Activated CD8-positive, alpha-beta memory T cell treated with anti-CD3 and anti-CD28 coated beads, Interleukin-2, amount 50 U/mL, for 4 hours (primary cell): ENCODE data around the gene CTU2.

Experiments used
- DNase-seq: peaks from one replicate; pipeline ENCODE4 v3.0.0-alpha.2; 2020

Gene CTU2

DNA sequence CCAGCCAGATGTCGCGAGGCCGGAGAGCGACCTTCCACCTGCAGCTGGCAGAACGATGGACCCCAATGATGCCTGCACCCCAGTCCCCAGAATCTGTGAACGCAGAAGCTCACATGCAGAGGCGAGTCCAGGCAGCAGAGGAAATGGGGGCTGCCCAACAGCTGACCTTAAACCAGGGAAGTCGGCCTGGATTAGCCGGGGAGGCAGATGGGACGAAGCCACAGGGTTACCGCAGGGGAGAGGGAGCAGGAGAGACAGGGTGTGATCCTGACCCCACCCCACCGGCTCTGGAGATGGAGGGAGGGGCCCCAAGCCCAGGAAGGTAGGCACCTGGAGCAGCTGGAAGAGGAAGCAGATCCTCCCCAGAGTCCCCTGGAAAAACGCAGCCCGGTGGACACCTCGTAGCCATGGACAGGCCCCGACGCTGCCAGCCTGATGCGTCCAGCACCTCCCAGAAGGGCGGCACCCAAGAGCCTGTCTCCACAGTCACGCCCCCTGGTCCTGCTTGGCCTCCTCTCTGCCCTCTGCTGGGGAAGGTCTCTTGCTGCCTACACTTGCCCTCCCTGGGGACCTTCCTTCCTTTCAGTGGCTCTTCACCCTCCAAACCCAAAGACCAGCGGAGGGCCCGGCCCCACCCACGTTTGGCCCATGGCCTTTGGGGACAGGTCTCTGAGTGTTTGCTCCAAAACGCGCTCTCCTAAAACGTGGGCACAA, 41.4 kb downstream of the CTU2 start:
- no peak for DNase-seq

DNA sequence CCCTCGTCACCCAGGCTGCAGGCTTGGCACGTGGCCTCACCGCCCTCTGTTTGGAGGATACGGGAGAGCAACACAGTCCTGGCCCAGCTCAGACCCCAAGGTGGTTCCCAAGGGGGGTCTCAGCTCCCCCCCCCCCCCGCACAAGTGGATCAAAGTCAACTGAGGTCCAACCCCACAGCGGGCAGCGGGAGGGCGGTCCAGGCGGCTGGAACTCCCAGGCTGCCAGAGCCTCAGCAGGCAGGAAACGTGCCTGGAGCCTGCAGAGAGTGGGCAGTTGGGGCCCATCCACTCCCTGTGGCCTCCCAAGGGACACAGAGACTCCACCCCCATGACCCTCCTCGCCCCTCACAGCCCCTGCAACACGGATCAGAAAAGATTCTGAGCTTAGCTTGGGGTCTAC, 42.1 kb downstream of the CTU2 start:
- no peak for DNase-seq

DNA sequence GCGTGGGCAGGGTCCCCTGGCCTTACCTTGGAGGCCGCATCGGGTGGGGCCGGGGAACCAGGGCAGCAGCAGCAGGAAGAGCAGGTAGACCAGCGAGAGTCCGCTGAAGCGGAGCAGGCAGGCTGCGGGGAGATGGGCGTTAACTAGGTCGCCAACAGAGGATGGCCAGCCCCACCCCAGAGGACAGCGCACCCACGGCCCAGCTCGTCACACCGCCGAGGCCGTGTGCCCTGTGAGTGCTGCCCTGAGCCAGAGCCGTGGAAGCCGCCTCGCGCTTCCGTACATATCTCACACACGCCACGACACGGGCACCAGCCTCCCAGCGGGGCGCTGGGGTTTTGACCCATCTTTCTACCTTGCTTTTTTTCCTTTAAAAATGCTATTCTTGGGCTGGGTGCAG, 43.1 kb downstream of the CTU2 start:
- DNase-seq: no peak

DNA sequence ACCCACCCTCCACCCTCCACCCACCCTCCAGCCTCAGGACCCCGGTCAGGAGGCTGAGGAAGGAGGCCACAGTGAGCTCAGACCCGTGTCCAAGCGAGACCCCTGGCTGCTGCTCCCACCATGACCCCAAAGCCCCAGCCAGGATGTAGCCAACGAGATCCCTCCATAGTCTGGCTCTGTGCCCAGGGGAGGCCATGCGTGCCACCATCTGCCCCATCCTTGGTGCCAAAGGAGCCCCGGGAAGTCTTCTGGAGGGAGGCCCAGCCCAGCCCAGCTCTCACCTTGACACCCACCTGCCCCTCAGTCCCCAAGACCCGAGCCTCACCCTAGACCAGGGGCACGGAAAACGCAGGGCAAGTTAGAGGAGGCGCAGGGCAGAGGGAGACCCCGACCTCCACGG, 44.6 kb downstream of the CTU2 start:
- DNase-seq: no peak

DNA sequence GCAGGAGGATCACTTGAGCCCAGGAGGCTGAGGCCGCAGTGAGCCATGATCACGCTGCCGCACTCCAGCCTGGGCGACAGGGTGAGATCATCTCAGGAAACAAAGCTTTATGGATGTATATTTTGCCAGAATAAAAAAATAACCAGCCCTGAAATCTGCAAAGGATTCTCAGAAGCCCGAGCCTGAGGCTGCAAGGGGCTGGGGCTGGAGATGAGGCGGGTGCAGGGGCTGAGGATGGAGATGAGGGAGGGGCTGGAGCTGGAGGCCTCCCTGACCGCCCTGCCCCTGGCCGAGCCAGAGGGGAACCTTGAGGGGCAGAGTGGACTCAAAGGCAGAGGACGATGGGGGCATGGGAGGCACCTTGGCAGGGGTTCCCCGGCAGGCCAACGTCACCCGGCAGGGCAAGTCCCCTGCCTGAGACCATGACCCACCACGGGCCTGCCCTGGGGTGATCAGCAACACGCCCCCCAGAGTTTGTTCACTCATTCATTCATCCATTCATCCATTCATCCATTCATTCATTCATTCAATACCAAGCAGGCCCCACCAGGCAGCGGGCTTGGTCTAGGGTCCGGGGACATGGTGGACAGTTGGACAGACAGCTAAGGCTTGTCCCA, 46.2 kb downstream of the CTU2 start:
- no peak for DNase-seq

DNA sequence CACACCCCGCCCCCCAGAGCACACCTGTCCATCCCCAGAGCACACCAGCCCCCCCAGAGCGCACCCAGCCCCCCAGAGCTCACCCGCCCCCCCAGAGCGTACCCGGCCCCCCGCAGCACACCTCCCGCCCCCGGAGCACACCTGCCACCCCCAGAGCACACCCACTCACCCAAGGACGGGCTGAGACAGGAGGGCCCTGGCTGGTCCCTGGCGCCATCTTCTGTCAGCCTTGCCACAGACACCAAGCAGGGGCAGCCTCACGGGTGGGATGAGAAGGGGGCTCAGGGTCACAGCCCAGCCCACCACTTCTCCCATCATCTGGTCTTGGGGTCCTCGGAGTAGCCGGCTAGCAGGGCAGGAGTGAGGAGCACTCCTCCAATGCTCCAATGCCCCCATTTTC, 46.9 kb downstream of the CTU2 start:
- no peak for DNase-seq

DNA sequence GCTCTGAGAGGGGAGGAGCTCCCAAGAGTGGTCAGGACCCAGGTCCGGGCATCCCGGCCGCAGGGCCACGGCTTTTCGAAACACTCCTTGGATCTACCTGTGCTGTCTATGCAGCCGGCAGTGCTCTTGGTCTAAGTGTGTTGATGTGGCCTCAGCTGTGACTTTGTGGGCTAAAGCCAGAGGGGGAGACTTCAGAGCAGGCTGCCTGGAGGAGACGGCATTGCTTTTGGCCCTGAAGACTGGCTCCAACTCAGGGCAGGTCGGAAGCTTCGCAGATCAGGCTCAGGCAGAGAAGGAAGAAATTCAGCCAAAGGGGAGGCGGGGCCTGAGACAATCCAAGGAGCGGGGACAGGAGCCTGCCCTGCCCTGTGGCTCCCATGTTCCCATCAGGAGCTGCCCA, 47.3 kb downstream of the CTU2 start:
- no peak for DNase-seq

DNA sequence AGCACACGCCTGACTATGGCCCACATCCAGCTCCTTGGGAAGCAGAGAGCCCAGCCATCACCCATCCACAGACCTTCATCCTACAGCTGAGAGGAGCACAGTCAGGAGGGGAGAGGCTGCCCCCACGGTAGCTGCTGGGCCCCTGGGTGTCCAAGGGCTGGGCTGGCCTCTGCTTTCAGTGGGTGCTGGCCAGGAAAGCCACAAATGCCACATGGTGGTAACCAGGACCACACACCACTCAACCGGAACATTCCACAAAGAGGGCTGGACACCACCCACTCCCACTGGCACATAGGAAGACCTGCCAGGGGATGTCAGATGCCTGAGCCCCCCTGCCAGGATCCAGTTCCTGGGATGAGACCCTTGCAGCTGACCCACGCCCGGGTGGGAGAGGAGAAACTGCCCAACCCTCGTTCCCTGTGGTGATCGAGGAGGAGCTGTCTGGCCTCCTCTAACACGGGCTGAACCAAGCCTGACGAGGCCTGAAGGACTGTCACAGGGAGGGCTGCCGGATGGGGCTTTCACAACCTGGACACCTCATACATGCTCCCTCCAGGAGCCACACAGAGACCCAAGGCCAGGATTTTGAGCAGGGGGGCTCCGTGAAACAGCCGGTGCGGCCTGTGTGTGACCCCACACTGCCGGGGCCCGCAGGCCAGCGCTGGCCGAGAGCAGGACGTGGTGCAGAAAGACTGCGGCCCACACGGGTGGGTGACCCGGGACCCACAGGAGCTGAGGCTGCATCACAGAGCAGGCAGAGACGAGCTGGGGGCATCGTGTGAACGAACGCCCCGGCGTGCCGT, 48.0 kb downstream of the CTU2 start:
- no peak for DNase-seq

DNA sequence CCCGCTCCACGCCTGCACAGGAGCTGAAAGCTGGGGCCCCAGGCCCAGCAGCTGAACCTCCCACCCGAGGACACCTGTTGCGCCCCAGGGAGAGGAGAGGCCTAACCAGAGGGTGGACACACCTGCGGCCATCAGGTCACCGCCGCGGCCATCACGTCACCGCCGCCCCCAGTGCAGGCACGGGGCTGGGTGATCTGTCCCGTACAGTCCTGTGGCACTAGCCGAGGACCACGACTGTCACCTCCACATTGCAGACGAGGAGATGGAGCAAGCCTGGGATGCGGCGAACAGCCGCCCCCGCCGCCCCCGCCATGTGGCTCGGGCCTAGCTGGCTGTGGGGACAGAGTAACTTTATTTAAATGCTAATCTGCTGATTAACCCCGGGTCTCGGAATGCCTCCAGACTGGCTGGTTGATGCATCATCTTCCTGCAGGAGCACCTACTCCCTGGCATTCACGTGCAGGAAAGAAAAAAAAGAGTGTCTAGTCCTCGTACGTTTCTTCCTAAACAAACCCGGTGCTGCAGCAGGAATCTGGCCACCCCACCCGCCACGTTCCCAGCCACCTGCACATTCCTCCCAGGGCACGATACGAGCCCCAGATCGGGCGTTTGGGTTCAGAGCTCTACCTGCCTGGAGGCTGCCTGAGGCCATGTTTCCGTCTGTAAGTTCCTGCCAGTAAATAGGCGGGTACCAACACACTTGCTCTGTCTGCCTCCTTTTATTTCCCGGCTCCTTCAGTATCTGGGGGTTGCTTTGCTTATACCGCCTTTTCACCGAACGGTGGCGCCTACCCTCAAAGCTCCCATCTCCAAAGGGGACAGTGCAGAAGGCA, 48.8 kb downstream of the CTU2 start:
- no peak for DNase-seq

DNA sequence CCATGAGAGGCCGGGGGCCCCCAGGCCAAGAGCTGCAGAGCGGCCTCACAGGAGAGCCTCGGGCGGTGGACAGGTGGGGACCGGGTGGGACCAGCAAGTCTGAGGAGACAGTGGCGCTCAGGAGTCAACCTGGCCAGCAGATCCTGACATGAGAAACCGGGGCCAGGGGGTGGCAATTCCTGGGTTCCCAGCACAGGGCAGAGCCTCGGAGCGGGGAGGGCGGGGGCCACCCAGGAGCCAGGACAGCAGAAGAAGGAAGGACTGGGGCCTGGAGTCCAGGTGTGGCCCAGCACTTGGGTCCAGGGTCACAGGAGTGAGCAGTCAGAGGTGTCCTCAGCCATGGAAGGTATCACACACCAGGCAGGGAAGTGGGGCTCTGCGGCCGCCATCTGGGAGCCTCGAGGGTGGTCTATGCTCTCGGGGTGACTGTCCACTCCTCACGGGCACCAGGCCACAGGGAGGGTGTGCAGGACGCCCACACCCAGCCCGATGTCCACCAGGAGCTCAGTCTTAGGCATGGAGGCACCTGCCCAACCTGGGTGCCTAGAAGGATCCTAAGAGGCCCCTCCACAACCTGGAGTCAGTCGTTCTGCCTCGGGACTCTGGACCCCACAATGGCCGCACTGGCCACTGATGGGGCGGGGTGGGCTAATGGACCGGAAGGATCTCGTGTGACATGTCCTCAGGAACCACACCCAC, 49.6 kb downstream of the CTU2 start:
- DNase-seq: no peak

DNA sequence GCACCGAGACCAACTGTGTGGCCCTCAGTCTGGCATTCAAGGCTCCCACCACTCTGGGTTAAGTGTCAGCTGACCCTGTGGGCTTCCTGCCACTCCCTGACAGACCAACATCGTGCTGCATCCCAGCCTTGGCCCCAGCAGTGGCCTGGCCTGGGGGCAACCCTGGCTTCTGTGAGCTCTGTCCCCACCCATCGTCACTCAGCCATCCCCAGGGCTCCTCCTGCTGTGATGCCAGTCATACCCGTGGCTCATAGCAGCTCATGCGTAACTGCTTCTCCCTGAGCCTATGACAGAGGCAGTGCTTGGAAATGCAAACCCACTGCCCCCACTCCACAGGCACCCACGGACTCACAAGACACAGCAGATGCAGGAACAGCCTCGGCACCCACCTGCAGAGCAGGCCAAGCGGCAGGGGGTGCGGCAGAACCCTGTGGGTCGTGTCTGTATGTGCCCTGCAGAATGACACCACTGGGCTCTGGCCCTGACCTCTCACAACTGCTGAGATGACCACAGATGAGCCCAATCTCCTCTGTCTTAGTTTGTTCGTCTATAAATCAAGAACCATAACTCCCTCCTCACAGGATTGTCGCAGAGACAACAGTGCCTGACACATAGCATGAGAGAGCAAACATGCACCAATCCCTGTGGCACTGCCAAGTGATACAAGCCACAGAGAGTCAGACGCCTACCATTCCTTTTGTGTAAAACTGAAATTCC, 52.1 kb downstream of the CTU2 start:
- no peak for DNase-seq

DNA sequence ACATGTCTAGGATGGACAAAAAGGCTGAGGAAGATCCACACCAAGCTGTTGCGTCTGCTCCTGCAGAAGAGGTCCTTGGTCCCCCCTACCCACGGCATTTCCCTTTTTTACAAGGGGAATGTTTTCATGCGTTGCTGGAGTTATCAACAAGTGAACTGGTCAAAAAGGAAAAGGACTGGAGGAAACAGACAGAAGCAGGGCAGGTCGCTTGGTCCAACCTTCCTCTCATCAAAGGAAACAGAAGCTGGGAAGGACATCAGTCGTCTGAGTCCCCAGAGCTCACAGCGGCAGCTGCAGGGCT, 52.6 kb downstream of the CTU2 start:
- DNase-seq: no peak

DNA sequence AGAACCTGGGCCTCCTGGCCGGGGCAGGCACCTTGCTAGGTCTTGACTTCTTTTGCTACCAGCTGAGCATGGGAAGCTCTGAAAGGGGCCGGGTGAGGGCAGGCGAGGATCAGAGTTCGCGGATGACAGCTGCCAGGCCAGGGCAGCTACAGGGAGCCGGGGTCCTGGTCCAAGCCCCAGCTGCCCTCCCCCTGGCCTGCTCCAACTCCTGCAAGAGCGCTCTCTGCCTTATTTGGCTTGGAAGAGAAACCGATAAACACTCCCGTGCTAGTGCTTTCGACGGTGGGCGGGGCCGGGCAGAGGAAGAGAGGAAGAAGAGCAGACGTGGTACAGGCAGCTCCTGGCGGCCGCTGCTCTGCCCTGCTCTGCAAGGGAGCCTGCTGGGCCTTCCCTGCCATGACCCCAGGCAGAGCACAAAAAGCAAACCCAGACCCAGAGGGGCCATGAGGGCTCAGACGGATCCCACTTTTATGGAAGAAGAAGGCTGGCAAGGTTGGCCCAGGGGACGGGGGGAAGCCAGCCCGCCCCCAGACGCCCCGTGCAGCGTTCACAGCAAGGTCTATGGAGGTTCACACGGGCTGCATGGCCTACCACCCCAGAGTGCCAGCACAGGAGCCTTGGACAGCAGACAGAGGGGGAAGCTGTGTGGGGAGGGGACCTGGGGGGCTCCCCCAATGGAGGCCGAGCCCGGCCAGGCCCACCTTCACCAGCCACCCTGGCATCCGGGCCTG, 53.1 kb downstream of the CTU2 start:
- no peak for DNase-seq

DNA sequence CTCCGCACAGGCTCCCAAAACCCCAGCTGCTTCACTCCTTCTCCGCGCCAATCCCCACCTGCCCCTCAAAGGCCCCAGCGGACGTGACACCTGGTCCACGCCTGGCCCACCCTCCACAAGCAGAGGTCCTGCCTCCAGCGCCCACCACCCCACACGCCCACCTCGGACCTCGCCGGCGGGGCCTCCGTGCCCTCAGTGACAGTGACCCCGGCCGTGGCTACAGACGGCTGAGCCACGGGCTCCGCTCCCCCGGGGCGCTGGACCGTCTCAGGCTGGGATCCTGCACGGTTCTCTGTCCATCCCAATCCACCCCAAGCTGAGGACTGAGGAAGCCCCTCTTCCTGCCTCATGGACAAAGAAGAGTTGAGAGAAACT, 53.7 kb downstream of the CTU2 start:
- DNase-seq: no peak

DNA sequence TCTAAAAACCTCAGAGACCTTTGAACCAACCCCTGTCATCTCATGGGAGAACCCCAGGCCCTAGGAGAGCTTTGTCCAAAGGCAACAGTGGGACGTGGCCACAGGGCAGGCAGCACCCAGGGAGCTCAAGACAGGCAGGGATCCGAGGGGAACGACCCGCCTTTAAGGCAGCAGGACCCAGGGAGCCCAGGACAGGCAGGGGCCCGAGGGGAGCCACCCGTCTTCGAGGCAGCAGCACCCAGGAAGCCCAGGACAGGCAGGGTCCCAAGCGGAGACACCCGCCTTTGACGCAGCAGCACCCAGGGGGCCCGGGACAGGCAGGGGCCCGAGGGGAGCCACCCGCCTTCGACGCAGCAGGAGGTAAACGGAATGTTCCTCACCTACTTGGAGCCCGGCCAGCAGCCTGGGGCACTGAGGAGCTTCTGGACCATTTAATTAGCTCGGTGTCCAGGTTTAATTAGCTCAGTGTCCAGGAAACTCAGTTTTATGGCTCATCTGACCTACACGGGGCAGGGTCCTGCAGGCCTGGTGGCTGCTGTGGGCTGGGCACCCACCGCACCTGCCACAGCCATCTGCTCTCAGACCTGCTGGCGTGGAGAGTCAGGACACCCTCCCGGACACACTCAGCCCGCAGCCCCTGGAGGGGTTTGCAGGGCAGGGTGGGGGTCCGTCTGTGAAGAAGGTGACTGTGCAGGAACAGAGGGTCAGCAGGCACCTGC, 54.3 kb downstream of the CTU2 start:
- no peak for DNase-seq

DNA sequence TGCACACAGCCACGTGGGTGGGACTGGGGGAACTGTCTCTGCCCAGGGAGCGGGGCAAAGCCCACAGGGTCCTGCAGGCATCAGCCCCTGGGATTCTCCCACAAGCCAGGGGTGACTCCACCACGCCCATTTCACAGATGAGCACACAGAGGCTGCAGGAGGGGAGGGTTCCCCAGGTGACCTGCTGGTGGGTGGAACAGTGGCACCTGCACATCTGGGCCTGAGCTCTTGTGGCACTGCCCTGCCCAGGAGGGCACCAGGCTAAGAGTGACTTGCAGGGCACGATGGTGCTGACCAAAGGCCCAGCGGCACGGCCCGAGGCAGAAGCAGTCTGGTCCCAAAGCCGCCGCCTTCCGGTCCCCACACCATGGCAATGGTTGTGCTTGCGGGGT, 54.8 kb downstream of the CTU2 start:
- no peak for DNase-seq

DNA sequence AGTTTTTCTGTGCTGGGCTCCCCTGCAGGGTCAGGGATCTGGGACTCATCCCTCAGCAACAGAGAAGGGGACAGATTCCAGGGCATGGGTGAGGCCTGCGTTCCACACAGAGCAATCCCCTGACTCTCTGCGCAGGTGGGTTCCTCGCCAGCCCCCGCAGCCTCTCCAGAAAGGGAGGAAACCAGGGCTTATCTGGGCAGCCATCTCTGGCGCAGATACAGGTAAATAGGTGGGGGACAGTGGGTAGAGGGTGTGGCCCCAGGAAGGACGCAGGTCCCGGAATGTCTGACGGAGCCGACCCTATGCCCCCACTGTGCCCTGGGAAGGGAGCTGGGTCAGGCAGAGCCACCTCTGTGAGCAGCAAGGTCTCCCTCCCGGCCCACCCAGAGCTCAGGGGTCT, 55.5 kb downstream of the CTU2 start:
- no peak for DNase-seq

DNA sequence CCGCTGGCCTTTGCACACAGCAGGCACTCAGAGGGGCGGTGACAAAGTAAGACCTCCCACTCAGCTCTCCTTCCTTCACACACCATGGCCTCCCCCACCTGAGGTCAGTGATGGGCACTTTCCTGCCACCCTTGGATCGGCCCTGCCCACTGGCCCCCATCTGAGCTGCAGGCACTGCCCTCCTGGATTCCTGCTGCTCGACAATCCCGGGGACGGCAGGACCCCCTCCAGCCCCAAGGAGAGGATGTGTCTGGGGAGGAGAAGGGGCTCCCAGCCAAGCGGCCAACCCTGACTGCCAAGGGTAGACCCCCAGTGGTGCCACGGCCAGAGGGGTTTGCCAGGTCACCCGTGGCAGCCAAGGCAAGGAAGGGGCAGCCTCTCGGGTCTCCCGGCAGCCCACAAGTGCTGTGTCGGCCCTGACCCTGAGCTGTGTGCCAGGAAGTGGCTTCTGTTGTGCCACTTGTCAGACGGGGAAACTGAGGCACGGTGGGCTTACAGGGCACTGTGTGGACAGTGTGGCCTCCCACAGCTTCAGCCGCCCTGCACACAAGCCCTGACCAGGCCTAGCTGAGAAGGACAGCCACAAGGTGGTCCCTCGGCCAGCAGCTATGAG, 56.1 kb downstream of the CTU2 start:
- no peak for DNase-seq

DNA sequence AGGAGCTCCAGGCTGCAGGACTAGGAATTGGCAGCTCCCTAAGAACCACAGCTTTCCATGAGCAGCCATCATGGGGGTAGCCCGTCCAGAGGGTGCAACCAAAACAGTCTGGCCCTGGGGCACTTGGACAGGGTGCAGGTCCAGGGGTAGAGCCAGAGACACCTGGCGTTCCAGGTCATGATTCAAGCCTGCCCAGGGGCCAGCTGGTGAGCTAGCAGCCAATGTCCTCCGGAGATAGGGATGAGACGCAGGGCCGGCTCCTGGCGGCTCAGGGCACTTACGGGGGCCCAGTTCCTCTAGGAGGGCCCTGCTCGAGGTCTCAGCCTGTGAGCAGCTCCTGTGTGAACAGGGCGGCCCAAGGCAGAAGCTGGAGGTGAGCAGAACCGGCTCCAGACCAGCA, 56.6 kb downstream of the CTU2 start:
- no peak for DNase-seq

DNA sequence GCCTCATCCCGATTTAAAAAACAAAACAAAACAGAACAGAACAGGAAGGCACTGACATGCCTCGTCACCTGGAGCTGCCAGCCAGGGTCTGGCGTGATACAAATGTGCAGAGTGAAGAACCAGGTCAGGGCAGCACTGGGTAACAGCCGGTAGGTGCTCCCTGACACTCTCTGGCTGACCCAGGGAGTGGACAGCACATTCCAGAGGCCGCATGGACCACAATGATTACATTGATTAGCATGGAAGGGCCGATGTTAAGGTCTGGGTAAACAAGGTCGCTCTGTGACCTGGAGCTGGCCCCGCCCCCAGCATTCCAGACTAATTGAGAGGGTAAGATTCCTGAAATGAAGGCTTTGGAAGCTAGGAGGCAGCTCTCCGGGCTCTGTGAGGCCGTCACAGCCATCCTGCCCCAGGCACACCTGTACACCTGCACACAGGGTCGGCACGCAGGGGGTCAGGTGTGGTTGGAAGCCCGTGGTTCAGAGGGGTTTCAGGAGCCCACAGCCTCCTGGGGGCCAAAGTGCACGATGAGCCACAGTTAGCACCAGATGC, 57.3 kb downstream of the CTU2 start:
- DNase-seq: no peak
